Suprapubic skin (tissue), 4 donors: ENCODE data around the gene EDARADD. TPM values are rescaled to one million over a fixed set of nuclear protein-coding genes. Genes with fewer than 3 reads are reported as not detected.
A peak's percentile ranks its signal among the peaks of the same experiment; 100 is the strongest.

Source experiments
- DNase-seq, 2 donors: peaks; one replicate each; pipeline ENCODE4 v3.0.0-alpha.2; 2019; ENCODE audit warnings: low spot score in 2 of 2
- H3K27ac ChIP-seq: fragments of 200-600 bp; sonication (generic); one replicate; pipeline ENCODE4 v1.5.1; 2019
- H3K27me3 ChIP-seq: fragments of 200-600 bp; sonication (generic); one replicate; pipeline ENCODE4 v1.5.1; 2019
- H3K36me3 ChIP-seq: fragments of 200-600 bp; sonication (generic); one replicate; pipeline ENCODE4 v1.5.1; 2019
- H3K4me1 ChIP-seq: fragments of 200-600 bp; sonication (generic); one replicate; pipeline ENCODE4 v1.5.1; 2019
- H3K4me3 ChIP-seq: fragments of 200-600 bp; sonication (generic); one replicate; pipeline ENCODE4 v1.5.1; 2019; ENCODE audit warnings: mild to moderate bottlenecking
- H3K9me3 ChIP-seq: fragments of 200-600 bp; sonication (generic); one replicate; pipeline ENCODE4 v1.5.1; 2019
- CTCF ChIP-seq, 2 donors: fragments of 200-600 bp in 1 of 2; fragments of 450-650 bp in 1 of 2; sonication (generic) in 1 of 2; IDR thresholded peaks; one replicate each; pipeline ENCODE4 v1.5.1; 2016 to 2019; ENCODE audit warnings: antibody characterized with exemption in 2 of 2, mild to moderate bottlenecking in 1 of 2, moderate library complexity in 1 of 2
- EP300 ChIP-seq: sonication (generic); formaldehyde crosslinking; IDR thresholded peaks from one replicate; pipeline ENCODE4 v1.6.1; 2017; ENCODE audit warnings: antibody characterized with exemption
- POLR2A ChIP-seq, 2 donors: fragments of 450-650 bp; IDR thresholded peaks; one replicate each; pipeline ENCODE4 v1.6.1; 2017; ENCODE audit warnings: antibody characterized with exemption in 2 of 2, mild to moderate bottlenecking in 2 of 2, moderate library complexity in 2 of 2
- POLR2AphosphoS5 ChIP-seq, 3 donors: sonication (generic); formaldehyde crosslinking; IDR thresholded peaks; one replicate each; pipeline ENCODE4 v1.6.1; 2017; ENCODE audit warnings: antibody characterized with exemption in 3 of 3
- WGBS: methylation state at CpG from one replicate; pipeline ENCODE4 v1.1.5; 2018; 5-methylcytosine and 5-hydroxymethylcytosine counted together
- total RNA-seq, 4 donors: library from RNA; depleted of rRNA; stranded (reverse); fragments of >200 nt; gene quantifications; one replicate each; pipeline ENCODE4 v1.1.0, GENCODE V29; 2016

EDARADD gene
- total RNA-seq, 4 donors from 2014 or later, result 5.5 to 10.1 (median 7.6) TPM

GRCh38 chr1:236515443-236515958 lies 121.4 kb downstream of the EDARADD start:
- Histone ChIP-seq H3K27me3 (no peaks in the 10 kb centered on the region), H3K9me3 (no peaks in the 10 kb centered on the region), H3K4me3 (no peak overlapping the region), H3K36me3 (no peaks in the 10 kb centered on the region), H3K4me1 (no peaks in the 10 kb centered on the region), H3K27ac (no peak overlapping the region)
- WGBS, result 45% methylated on average over 4 of the region's 4 CpGs
- no peak for TF ChIP-seq POLR2A (IDR thresholded peaks at IDR 0.05)
- TF ChIP-seq EP300, result no peak
- TF ChIP-seq CTCF (IDR thresholded peaks at IDR 0.05), result no peak
- TF ChIP-seq POLR2AphosphoS5 (IDR thresholded peaks at IDR 0.05), result no peak
- no peak for DNase-seq

- no peak for TF ChIP-seq POLR2AphosphoS5 (IDR thresholded peaks at IDR 0.05)
- TF ChIP-seq CTCF (IDR thresholded peaks at IDR 0.05), result no peak
- no peak for TF ChIP-seq EP300
- TF ChIP-seq POLR2A (IDR thresholded peaks at IDR 0.05), result no peak
- no peak for DNase-seq
These were observed 123.0 kb downstream of the EDARADD start for GRCh38 chr1:236516929-236517704.

GRCh38 chr1:236518322-236518721 lies 124.2 kb downstream of the EDARADD start:
- H3K27ac ChIP-seq, result no peak overlapping the region
- H3K4me3 ChIP-seq, result no peak overlapping the region
- H3K27me3 ChIP-seq, result no peaks in the 10 kb centered on the region
- H3K9me3 ChIP-seq, result no peaks in the 10 kb centered on the region
- H3K4me1 ChIP-seq, result peaks cover 6% of the 10 kb centered on the region
- 69% methylated on average over 5 of the region's 5 CpGs for WGBS
- TF ChIP-seq POLR2AphosphoS5 (IDR thresholded peaks at IDR 0.05) (no peak), POLR2A (IDR thresholded peaks at IDR 0.05) (no peak), CTCF (IDR thresholded peaks at IDR 0.05) (no peak), EP300 (no peak)
- no peaks in the 10 kb centered on the region for H3K36me3 ChIP-seq
- DNase-seq, result no peak

More at GRCh38 chr1:236516929-236517704, 123.0 kb downstream of the EDARADD start:
- Histone ChIP-seq H3K27me3 (no peaks in the 10 kb centered on the region), H3K4me3 (no peak overlapping the region), H3K27ac (peak overlapping the region; percentile 31), H3K4me1 (no peaks in the 10 kb centered on the region), H3K36me3 (no peaks in the 10 kb centered on the region), H3K9me3 (no peaks in the 10 kb centered on the region)
- WGBS, result 34% methylated on average over 8 of the region's 8 CpGs

- no peaks in the 10 kb centered on the region for H3K27me3 ChIP-seq
- no peak for DNase-seq
- TF ChIP-seq EP300, result no peak
- TF ChIP-seq POLR2A (IDR thresholded peaks at IDR 0.05), result no peak
- no peak for TF ChIP-seq CTCF (IDR thresholded peaks at IDR 0.05)
- no peak for TF ChIP-seq POLR2AphosphoS5 (IDR thresholded peaks at IDR 0.05)
- no peaks in the 10 kb centered on the region for H3K36me3 ChIP-seq
- H3K4me3 ChIP-seq, result no peak overlapping the region
- whole genome bisulfite sequencing, result 70% methylated on average over 4 of the region's 4 CpGs
- H3K4me1 ChIP-seq, result peaks cover 7% of the 10 kb centered on the region
- no peaks in the 10 kb centered on the region for H3K9me3 ChIP-seq
- no peak overlapping the region for H3K27ac ChIP-seq
These were observed 126.4 kb downstream of the EDARADD start for GRCh38 chr1:236520445-236521005.
